HuH-7 (cell line): ENCODE measurements around the gene EPS8L3.
A peak's percentile ranks its signal among the peaks of the same experiment; 100 is the strongest.
"Not testable (repeated sequence)": the region's sequence is repeated elsewhere in the genome, so short reads cannot be mapped to it uniquely, and the experiment has no call there.

Experiments used
- DNase-seq: peaks from one replicate; pipeline ENCODE4 v3.0.0; 2011; ENCODE audit warnings: low spot score

Gene EPS8L3

DNA sequence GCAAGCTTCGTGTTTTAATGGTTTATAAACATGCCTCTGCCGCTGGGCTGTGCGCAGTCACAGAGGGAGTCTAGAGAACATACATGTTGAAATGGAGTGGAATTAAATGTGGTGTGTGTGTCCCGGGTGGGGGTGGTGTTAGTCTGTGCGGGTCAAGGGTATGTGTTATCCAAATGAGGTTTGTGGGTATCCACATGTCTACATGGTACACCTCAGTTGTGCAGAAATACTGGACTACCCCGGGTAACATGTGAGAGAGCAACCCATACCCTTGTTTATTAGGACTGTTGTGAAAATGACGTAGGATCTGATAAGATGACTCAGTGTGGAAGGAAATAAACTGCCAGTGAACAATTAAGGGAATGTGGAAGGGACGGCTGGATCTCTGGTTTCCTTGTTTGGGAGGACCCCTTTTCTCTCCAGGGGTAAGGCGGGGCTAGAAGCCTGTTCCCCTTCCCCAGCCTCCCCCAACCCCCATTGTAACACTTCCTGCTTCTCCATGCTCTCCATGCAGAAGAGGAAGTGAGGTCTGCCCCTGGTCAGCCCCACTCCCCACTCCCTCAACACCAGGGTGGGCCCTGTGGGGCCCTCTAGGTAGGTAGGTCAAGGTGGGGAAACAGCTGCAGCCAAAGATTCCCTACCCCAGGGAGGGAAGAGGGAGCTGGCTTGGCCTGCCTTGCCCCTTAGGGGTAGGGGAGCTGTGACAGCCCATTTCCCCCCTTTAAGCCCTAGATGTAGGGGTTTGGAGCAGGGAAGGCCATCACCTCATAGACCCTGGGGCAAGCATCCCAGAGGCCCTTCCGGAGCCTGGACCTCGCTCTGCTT, 690 bp downstream of the EPS8L3 start:
- no peak for DNase-seq

DNA sequence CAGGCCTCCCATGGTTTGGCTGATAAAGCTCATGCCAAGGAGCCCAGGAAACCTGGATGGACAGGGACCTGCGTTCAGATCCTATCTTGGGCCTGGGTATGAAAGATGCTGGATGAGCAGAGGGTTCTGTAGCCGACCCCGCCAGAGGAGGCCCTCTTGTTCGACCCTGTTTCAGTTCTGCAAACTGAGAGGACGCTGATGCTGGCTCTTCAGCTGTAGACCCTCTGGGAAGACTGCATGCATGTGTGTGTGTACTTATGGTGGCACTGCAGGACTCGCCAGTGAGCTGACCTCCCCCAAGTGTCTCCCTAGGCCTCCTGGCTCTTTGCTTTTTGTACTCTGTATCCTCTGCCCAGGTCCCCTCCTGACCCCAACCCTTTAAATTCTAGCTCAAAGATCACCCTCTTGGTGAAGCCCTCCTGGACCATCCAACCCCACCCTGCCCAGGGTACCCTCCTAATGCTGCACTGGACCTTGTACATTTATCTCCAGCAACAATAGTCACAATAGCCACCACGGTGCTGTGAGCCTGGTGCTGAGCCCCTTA, 1.6 kb downstream of the EPS8L3 start:
- DNase-seq, result no peak

GRCh38 chr1:109761227-109762038, 2.3 kb downstream of the EPS8L3 start:
- DNase-seq, result no peak

- no peak for DNase-seq
Observed at GRCh38 chr1:109760581-109761226, 3.0 kb downstream of the EPS8L3 start.

DNA sequence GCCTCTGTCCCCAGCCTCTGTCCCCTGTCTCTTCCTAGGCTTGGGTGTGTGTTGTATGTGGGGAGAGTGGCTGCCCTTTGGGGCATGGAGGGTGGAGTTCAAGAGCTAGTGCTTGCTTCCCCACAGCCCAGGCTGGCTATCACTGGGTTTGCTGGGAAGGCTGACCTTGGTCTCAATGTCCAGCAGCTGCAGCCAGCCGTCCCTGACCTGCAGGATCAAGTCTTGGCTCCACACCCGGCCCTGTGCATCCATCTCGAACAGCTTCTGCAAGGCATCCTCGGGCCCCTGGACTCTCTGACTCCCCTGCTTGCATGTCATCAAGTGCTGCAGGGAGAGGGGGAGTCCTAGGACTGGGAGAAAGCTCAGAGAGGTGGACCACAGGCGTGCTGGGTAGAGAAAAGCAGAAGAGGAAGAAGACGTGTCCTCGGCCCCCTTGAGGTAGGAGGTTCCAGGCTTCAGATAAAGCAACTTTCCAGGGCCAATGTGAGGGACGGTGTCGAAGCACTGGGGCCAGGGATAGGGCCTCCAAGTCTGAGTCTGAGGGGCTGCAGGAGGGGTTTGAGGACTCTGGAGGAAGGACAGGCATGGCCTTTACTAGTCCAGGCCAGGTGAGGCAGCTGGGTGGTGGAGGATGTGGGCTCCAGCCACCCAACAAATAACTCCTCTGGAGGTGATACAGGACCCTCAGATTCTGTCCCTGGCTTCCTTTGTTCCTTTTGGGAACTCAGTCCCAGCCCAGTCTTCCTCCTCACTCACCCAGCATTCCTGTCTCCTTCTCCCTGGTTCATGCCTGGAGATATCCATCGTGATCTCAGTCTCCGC, 4.0 kb downstream of the EPS8L3 start:
- DNase-seq, result no peak

- no peak for DNase-seq
Observed at GRCh38 chr1:109757936-109758786, 5.6 kb downstream of the EPS8L3 start.

GRCh38 chr1:109756848-109757521, 6.7 kb downstream of the EPS8L3 start:
- DNase-seq, result no peak

DNA sequence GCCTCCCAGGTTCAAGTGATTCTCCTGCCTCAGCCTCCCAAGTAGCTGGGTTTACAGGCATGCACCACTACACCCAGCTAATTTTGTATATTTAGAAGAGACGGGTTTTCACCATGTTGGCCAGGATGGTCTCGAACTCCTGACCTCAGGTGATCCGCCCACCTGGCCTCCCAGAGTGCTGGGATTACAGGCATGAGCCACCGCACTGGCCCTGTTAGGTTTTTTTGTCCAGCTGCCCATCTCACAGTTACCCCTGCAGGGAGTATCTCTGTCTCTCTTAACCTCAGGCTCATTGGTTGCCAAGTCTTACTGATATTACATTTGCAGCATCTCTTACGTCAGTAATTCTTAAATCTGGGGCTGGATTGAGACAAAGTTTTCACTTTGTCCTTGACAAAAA, 7.4 kb downstream of the EPS8L3 start:
- DNase-seq, result not testable (repeated sequence)

- no peak for DNase-seq
Observed at GRCh38 chr1:109754738-109755137, 9.0 kb downstream of the EPS8L3 start.

DNA sequence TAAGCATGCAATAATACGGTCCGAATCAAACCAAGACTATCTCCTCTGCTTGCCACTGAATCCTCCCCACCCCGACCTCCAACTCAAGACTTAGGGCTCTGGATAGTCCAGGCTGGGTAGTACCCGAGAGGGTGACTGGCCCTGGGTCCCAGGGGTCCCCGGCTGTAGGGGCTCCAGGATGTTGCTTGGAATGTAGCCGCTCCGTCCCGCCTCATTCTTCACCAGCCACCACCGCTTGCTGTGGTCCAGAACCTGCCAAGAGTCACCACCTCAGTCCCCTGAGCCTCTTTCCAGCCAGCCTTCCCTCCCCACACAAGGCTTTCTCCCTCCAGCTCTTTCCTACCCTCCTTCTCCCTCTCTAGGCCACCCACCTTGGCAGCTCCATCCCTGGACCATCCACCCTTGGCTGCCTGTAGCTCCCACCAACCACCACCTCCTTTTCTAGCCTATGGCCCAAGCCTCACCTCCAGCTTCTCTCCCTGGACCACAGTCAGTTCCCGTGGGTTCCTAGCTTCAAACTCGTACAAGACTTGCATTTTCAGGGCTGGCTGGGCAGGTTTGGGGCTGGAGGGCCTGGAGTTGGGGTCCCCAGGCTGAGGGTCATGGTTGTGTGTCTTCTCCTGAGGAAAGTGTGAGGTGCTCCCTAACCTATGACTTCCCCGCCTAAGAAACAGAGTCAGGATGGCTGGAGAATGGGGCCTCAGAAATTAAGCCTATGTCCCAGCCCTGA, 12.0 kb downstream of the EPS8L3 start:
- no peak for DNase-seq

- DNase-seq, result no peak
Observed at GRCh38 chr1:109750920-109751319, 12.8 kb downstream of the EPS8L3 start.

- DNase-seq, result no peak
Observed at GRCh38 chr1:109750241-109750882, 13.4 kb downstream of the EPS8L3 start.

- no peak for DNase-seq
Observed at GRCh38 chr1:109749221-109749620, 14.5 kb downstream of the EPS8L3 start.

GRCh38 chr1:109748311-109748710, 15.4 kb downstream of the EPS8L3 start:
- not testable (repeated sequence) for DNase-seq

GRCh38 chr1:109740615-109741373, 22.9 kb downstream of the EPS8L3 start, which contains the start of gene GSTM3:
Gene GSTM3 (minus strand): TSS chr1:109741038. CDS start chr1:109740287, 751 bp downstream.
- DNase-seq, result no peak

GRCh38 chr1:109739738-109740614, 23.7 kb downstream of the EPS8L3 start:
- peak; percentile 81 for DNase-seq
